ENCODE results near the gene GTF2H4. TPM values are rescaled to one million over a fixed set of nuclear protein-coding genes. Genes with fewer than 3 reads are reported as not detected.

Gene GTF2H4
- polyA plus RNA-seq, 1 donor from 2014 or later = 101 TPM

DNA sequence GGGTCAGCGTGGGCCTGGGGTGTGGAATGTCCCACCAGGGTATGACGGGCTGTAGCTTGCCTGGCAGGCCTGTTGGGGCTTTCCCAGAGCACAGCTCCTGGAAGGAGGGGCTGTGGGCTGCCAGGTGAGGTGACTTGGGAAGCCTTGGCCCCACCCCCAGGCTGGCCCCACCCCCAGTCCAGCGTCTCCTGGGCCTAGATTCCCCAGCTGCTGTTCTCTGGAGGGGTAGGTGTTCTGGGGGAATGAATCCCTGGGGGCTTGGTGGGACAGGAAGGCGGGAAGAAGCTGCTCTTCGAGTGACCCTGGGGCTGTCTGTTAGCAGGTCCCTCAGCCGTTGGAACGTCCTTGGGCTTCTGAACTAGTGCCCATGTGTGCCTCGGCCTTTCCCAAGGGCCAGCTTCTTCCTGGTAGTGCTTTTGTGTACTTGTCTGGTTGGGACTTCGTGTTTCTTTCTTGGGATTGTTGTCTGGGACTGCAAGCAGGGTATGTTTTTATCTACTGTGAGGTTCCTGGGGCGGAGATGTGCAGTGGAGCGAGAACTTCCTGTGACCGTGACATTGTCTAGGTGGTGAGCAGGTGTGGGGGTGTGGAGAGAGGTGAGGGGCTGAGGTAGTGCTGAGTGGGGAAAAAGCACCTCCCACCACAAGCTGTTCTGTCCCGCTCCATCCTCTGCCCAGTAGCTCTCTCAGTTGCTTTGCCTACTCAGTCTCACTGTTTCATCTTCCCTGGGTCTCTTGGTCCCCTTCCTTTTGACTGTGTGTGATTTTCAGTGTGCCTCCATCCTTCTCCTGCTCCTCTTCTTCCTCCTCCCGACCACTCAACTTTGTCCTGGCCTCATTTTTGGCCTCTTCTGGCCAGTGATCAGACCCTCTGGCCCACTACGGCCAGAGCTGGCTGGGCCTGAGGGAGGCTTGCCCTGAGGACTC lies 25.0 kb upstream of the GTF2H4 start:
- Histone ChIP-seq H3K9me3 (ENCODE audit: low read length) (no peaks in the 10 kb centered on the region), H3K27ac (ENCODE audit: low read length) (peak overlapping the region; percentile 100), H3K36me3 (ENCODE audit: insufficient read depth, low read length) (no peaks in the 10 kb centered on the region), H3K4me2 (ENCODE audit: low read length) (peak overlapping the region; percentile 99), H2AFZ (ENCODE audit: low read depth, low read length) (peak overlapping the region; percentile 10), H3K9me2 (ENCODE audit: insufficient read depth, low read length) (no peaks in the 10 kb centered on the region), H3K9ac (ENCODE audit: low read length) (peak overlapping the region; percentile 99), H4K20me1 (ENCODE audit: insufficient read depth) (no peaks in the 10 kb centered on the region), H3K4me3 (ENCODE audit: low read length) (peak overlapping the region; percentile 72), H3K79me2 (replicated peaks; ENCODE audit: insufficient read depth, low read length) (peaks cover 90% of the 10 kb centered on the region), H3K27me3 (ENCODE audit: insufficient read depth, low read depth, low read length) (no peaks in the 10 kb centered on the region), H3F3A (ENCODE audit: insufficient read depth, low read length, poor library complexity, severe bottlenecking) (peaks cover 26% of the 10 kb centered on the region)
- no peak for TF ChIP-seq SMC3 (conservative IDR thresholded peaks at IDR 0.05; ENCODE audit: poor library complexity)
- peak; percentile 1 for TF ChIP-seq TAF1 (IDR thresholded peaks at IDR 0.05; ENCODE audit: low read depth)

DNA sequence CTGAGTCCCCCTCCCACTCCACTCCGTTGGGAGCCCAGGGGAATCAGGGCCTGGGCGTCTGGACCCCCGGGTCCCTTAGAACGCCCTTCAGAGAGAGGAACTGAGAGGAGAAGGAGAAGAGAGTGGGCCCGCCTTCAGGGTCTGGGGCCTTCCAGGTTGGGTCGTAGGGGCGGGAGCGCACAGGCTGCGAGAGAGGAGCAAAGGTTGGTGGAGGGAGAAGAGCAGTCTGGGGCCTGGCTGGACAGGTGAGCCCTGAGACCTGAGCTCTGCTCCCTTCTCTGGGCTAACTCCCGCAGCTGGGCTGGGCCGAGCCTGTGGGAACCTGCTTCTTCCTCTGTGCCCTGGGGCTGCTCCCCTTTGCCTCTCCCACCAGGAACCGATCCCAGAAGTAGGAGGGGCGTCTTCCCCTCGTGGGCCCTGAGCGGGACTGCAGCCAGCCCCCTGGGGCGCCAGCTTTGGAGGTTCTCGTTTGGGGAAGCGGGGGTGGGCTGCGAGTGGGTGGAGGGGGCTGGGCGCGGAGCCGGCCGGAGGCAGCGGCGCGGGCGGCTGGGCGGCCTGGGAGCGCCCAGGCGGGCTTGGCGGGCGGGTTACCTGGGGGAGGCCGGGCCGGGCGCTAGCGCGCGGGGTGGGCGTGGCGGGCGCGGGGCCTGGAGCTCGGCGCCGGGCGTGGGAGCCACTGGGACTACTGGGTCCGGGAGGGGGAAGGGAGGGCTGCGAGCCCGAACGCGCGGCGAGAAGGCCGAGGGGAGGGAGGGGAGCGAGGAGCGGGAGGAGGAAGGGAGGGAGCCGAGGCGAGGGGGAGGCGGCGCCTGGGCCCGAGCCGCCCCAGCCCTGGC lies 24.1 kb upstream of the GTF2H4 start, which contains the start of gene DDR1:
Gene DDR1 (plus strand): TSS at position 835 of the 836 bp plus-strand sequence. CDS start 4,211 bp downstream, outside the sequence.
- Histone ChIP-seq H3F3A (ENCODE audit: insufficient read depth, low read length, poor library complexity, severe bottlenecking) (peaks cover 26% of the 10 kb centered on the region), H3K9ac (ENCODE audit: low read length) (peak within 1 kb of the TSS; percentile 99), H4K20me1 (ENCODE audit: insufficient read depth) (peaks cover 2% of the 10 kb centered on the region), H2AFZ (ENCODE audit: low read depth, low read length) (peak within 1 kb of the TSS; percentile 10), H3K9me2 (ENCODE audit: insufficient read depth, low read length) (no peaks in the 10 kb centered on the region), H3K4me2 (ENCODE audit: low read length) (peak within 1 kb of the TSS; percentile 99), H3K9me3 (ENCODE audit: low read length) (no peaks in the 10 kb centered on the region), H3K27me3 (ENCODE audit: insufficient read depth, low read depth, low read length) (no peaks in the 10 kb centered on the region), H3K4me3 (ENCODE audit: low read length) (peak within 1 kb of the TSS; percentile 72), H3K36me3 (ENCODE audit: insufficient read depth, low read length) (no peaks in the 10 kb centered on the region), H3K27ac (ENCODE audit: low read length) (peak within 1 kb of the TSS; percentile 100), H3K79me2 (replicated peaks; ENCODE audit: insufficient read depth, low read length) (peaks cover 93% of the 10 kb centered on the region)
- TF ChIP-seq EZH2 (IDR thresholded peaks at IDR 0.05; ENCODE audit: borderline replicate concordance, insufficient read depth, low read length, poor library complexity, severe bottlenecking) (no peak), EP300 (conservative IDR thresholded peaks at IDR 0.05; ENCODE audit: poor library complexity, severe bottlenecking) (no peak), TAF1 (IDR thresholded peaks at IDR 0.05; ENCODE audit: low read depth) (no peak), POLR2AphosphoS5 (IDR thresholded peaks at IDR 0.05) (no peak), SMC3 (conservative IDR thresholded peaks at IDR 0.05; ENCODE audit: poor library complexity) (no peak)
- TF ChIP-seq, protein P1, sequence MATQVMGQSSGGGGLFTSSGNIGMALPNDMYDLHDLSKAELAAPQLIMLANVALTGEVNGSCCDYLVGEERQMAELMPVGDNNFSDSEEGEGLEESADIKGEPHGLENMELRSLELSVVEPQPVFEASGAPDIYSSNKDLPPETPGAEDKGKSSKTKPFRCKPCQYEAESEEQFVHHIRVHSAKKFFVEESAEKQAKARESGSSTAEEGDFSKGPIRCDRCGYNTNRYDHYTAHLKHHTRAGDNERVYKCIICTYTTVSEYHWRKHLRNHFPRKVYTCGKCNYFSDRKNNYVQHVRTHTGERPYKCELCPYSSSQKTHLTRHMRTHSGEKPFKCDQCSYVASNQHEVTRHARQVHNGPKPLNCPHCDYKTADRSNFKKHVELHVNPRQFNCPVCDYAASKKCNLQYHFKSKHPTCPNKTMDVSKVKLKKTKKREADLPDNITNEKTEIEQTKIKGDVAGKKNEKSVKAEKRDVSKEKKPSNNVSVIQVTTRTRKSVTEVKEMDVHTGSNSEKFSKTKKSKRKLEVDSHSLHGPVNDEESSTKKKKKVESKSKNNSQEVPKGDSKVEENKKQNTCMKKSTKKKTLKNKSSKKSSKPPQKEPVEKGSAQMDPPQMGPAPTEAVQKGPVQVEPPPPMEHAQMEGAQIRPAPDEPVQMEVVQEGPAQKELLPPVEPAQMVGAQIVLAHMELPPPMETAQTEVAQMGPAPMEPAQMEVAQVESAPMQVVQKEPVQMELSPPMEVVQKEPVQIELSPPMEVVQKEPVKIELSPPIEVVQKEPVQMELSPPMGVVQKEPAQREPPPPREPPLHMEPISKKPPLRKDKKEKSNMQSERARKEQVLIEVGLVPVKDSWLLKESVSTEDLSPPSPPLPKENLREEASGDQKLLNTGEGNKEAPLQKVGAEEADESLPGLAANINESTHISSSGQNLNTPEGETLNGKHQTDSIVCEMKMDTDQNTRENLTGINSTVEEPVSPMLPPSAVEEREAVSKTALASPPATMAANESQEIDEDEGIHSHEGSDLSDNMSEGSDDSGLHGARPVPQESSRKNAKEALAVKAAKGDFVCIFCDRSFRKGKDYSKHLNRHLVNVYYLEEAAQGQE (IDR thresholded peaks at IDR 0.05; ENCODE audit: borderline replicate concordance) = no peak
- TF ChIP-seq, protein P2, sequence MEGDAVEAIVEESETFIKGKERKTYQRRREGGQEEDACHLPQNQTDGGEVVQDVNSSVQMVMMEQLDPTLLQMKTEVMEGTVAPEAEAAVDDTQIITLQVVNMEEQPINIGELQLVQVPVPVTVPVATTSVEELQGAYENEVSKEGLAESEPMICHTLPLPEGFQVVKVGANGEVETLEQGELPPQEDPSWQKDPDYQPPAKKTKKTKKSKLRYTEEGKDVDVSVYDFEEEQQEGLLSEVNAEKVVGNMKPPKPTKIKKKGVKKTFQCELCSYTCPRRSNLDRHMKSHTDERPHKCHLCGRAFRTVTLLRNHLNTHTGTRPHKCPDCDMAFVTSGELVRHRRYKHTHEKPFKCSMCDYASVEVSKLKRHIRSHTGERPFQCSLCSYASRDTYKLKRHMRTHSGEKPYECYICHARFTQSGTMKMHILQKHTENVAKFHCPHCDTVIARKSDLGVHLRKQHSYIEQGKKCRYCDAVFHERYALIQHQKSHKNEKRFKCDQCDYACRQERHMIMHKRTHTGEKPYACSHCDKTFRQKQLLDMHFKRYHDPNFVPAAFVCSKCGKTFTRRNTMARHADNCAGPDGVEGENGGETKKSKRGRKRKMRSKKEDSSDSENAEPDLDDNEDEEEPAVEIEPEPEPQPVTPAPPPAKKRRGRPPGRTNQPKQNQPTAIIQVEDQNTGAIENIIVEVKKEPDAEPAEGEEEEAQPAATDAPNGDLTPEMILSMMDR (IDR thresholded peaks at IDR 0.05; ENCODE audit: poor library complexity, severe bottlenecking) = no peak
